Smooth muscle cell (in vitro differentiated cells): ENCODE data around the gene PAX8. TPM values are rescaled to one million over a fixed set of nuclear protein-coding genes. Genes with fewer than 3 reads are reported as not detected.
A peak's percentile ranks its signal among the peaks of the same experiment; 100 is the strongest.

ENCODE experiments used
- DNase-seq: peaks from one replicate; lab custom pipeline; 2025; ENCODE audit not compliant: unreplicated experiment; lab: John Stamatoyannopoulos, UW
- H2AFZ ChIP-seq: fragments of 200-600 bp; sonication (generic); 2 replicates; pipeline ENCODE4 v1.6.0; 2016; ENCODE audit warnings: antibody characterized with exemption, low read depth, mild to moderate bottlenecking
- H3F3A ChIP-seq: fragments of 200-600 bp; sonication (generic); 2 replicates; pipeline ENCODE4 v1.6.0; 2017; ENCODE audit warnings: antibody characterized with exemption, low read depth
- H3K27ac ChIP-seq: fragments of 200-600 bp; sonication (generic); 2 replicates; pipeline ENCODE4 v1.5.1; 2016; ENCODE audit warnings: low read depth, mild to moderate bottlenecking
- H3K27me3 ChIP-seq: fragments of 200-600 bp; sonication (generic); 2 replicates; pipeline ENCODE4 v1.6.1; 2016; ENCODE audit warnings: low read depth, mild to moderate bottlenecking
- H3K36me3 ChIP-seq: fragments of 200-600 bp; sonication (generic); 2 replicates; pipeline ENCODE4 v1.5.1; 2016; ENCODE audit warnings: low read depth
- H3K4me1 ChIP-seq: fragments of 200-600 bp; sonication (generic); 2 replicates; pipeline ENCODE4 v1.5.1; 2016; ENCODE audit warnings: low read depth
- H3K4me2 ChIP-seq: fragments of 200-600 bp; sonication (generic); 2 replicates; pipeline ENCODE4 v1.6.0; 2016; ENCODE audit warnings: mild to moderate bottlenecking
- H3K4me3 ChIP-seq: fragments of 200-600 bp; sonication (generic); 2 replicates; pipeline ENCODE4 v1.5.1; 2016; ENCODE audit warnings: mild to moderate bottlenecking
- H3K79me2 ChIP-seq: fragments of 200-600 bp; sonication (generic); 2 replicates; pipeline ENCODE4 v1.6.0; 2016; ENCODE audit warnings: low read depth, mild to moderate bottlenecking
- H3K9ac ChIP-seq: fragments of 200-600 bp; sonication (generic); 2 replicates; pipeline ENCODE4 v1.6.0; 2016; ENCODE audit warnings: low read depth
- H3K9me3 ChIP-seq: fragments of 200-600 bp; sonication (generic); replicated peaks from 2 replicates; pipeline ENCODE4 v1.5.1; 2016; ENCODE audit warnings: low read depth
- H4K20me1 ChIP-seq: fragments of 200-600 bp; sonication (generic); 2 replicates; pipeline ENCODE4 v1.6.0; 2016; ENCODE audit warnings: low read depth
- WGBS: methylation state at CpG from one replicate; pipeline ENCODE4 v1.1.7; 2016; ENCODE audit warnings: low lambda C conversion rate; 5-methylcytosine and 5-hydroxymethylcytosine counted together
- polyA plus RNA-seq: library from polyadenylated mRNA; unstranded; fragments of >200 nt; fragmentation: Nextera tagmentation; extraction: Ambion mirVana; gene quantifications from 2 replicates; pipeline ENCODE4 v1.2.1, GENCODE V29; 2016
- total RNA-seq: library from RNA; depleted of rRNA; stranded (reverse); fragments of >200 nt; gene quantifications from 2 replicates; pipeline ENCODE4 v1.2.3, GENCODE V29; 2014
- TF ChIP-seq, protein P1 (sequence below): fragments of 200-600 bp; sonication (generic); IDR thresholded peaks from 2 replicates; pipeline ENCODE4 v1.5.1; 2017; ENCODE audit warnings: borderline replicate concordance, mild to moderate bottlenecking, antibody characterized with exemption; ENCODE audit not compliant: insufficient read depth, poor library complexity, severe bottlenecking

Gene PAX8
- total and polyA plus RNA-seq, 2 experiments from 2014 or later = not detected

DNA sequence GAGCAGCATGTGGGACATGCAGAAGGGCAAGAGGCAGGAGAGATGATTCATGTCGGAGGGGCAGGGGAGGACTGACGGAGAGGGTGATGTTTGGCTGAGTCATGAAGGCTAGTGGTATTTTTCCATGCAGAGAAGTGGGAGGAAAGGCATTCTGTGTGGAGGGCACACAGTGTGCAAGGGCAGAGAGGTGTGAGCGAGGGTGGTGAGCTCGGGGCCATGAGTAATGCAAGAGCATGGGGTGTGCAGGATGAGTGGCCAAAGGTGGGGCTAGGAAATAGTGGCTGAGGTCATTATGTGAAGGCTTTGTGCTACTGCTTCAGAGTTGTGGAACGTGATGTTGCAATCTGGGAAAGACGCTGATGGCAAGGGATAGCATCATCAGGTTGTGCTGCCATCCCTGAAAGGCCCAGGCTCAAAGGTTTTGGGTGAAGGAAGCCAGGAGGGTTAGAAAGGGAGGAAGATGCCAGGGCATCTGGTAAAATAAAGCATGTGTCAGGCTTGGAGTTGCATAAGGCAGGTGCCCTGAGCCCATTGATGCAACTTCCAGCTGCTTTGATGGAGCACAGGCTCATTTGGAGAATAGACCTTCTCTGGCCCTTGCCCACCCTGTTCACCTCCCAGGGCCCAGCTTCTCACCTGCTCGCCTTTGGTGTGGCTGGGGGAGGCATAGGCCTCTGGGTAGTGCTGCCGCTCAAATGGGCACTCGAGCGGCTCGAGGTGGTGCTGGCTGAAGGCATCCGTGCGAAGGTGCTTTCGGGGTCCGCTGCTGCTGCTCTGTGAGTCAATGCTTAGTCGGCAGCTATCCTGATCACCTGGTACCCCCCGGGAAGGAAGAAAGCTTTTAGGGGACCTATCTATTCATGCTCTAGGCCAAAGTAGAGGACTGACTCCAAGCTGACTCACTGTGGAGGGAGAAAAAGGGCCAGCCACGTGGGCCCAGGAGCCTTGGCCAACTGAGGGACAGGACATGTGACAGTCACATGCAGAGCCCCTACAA is 37.5 kb downstream of the PAX8 start:
- TF ChIP-seq, protein P1, sequence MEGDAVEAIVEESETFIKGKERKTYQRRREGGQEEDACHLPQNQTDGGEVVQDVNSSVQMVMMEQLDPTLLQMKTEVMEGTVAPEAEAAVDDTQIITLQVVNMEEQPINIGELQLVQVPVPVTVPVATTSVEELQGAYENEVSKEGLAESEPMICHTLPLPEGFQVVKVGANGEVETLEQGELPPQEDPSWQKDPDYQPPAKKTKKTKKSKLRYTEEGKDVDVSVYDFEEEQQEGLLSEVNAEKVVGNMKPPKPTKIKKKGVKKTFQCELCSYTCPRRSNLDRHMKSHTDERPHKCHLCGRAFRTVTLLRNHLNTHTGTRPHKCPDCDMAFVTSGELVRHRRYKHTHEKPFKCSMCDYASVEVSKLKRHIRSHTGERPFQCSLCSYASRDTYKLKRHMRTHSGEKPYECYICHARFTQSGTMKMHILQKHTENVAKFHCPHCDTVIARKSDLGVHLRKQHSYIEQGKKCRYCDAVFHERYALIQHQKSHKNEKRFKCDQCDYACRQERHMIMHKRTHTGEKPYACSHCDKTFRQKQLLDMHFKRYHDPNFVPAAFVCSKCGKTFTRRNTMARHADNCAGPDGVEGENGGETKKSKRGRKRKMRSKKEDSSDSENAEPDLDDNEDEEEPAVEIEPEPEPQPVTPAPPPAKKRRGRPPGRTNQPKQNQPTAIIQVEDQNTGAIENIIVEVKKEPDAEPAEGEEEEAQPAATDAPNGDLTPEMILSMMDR = no peak
- Histone ChIP-seq H3F3A (no peaks in the 10 kb centered on the region), H3K36me3 (no peaks in the 10 kb centered on the region), H3K27me3 (no peaks in the 10 kb centered on the region), H3K79me2 (no peaks in the 10 kb centered on the region), H3K4me3 (no peak overlapping the region), H2AFZ (no peak overlapping the region), H4K20me1 (no peaks in the 10 kb centered on the region), H3K9me3 (no peaks in the 10 kb centered on the region), H3K9ac (peak overlapping the region; percentile 71), H3K4me1 (peaks cover 10% of the 10 kb centered on the region), H3K4me2 (peak overlapping the region; percentile 62), H3K27ac (peak overlapping the region; percentile 92)
- peak; percentile 49 for DNase-seq
- 60% methylated on average over 18 of the region's 18 CpGs for WGBS

DNA sequence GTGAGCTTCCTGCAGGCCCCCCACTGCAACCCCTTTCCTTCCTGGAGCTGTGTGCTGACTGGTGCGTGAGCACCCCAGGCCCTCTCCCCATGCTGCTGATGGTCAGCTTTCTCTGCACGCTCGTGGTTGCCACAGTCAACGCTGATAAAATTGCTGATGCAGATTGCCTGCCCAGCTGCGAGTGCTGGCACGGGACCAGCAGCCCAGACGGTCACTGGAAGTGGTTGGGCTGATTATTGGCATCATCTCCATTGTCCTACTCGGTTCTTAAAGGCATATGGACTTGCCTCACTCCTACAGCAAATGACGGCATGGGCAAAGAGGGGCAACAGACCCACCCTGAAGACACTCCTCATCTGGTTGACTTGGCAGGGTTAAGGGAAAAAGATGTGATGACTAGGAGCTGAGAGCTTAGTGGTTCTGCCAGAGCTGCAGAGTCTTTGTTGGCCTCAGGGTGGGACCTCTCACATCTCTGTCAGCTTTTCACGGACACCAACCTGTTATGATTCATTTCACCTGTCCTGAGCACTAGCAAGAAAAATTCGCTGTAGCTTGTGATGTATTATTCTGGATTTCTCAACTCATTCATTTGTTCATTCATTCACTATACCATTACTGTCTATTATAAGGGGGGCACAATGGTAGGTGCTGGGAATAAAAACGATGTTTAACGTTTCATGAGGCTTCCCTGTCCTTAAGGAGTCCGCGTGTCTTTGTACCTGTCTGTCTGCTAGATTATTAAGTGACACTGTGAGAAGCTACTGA is 38.4 kb downstream of the PAX8 start:
- no peak overlapping the region for H3K4me3 ChIP-seq
- peak overlapping the region; percentile 58 for H3K9ac ChIP-seq
- TF ChIP-seq, protein P1 = no peak
- H3K9me3 ChIP-seq = no peaks in the 10 kb centered on the region
- H3K4me2 ChIP-seq = peak overlapping the region; percentile 62
- H3K27ac ChIP-seq = peak overlapping the region; percentile 92
- H2AFZ ChIP-seq = no peak overlapping the region
- peaks cover 10% of the 10 kb centered on the region for H3K4me1 ChIP-seq
- no peaks in the 10 kb centered on the region for H3F3A ChIP-seq
- DNase-seq = peak; percentile 39
- no peaks in the 10 kb centered on the region for H4K20me1 ChIP-seq
- H3K27me3 ChIP-seq = no peaks in the 10 kb centered on the region
- no peaks in the 10 kb centered on the region for H3K36me3 ChIP-seq
- no peaks in the 10 kb centered on the region for H3K79me2 ChIP-seq
- WGBS = 30% methylated on average over 15 of the region's 15 CpGs

DNA sequence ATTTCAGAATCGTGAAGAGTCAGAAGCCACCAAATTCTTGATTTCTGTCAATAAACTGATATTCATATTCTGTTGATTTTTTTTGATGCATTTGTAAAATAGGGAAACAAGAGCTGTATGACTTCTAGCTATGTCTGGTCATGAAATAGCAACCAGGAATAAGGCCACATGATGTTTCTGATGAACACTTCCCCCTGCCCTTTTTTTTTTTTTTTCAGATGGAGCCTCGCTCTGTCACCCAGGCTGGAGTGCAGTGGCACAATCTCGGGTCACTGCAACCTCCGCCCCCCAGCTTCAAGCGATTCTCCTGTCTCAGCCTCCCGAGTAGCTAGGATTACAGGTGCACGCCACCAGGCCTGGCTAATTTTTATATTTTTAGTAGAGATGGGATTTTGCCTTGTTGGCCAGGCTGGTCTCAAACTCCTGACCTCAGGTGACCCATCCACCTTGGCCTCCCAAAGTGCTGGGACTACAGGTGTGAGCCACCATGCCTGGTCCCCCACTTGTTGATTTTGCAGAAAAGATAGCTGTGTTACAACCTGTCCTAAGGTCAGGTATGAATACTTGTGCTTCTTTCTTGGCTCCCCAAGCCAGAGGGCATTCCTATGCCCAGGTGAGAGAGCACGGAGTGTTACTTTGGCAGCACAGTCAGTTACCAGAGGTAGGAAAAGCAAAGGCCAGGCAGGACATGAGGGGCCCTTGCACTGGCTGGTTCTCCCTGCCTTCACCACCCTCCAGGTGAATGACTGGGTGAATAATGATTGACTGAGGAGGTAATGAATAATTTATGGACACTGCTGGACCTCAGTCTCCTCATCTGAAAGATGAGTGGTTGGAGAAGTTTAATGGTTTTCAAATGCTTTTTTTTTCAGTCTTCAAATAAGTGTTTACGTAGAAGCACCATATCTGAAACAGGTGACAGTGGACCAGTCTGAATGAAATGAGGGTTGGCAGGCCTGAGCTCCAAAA is 39.6 kb downstream of the PAX8 start:
- DNase-seq = no peak
- no peaks in the 10 kb centered on the region for H3K36me3 ChIP-seq
- TF ChIP-seq, protein P1 = no peak
- H3K4me2 ChIP-seq = no peak overlapping the region
- H2AFZ ChIP-seq = no peak overlapping the region
- no peaks in the 10 kb centered on the region for H3F3A ChIP-seq
- peak overlapping the region; percentile 92 for H3K27ac ChIP-seq
- no peak overlapping the region for H3K4me3 ChIP-seq
- no peaks in the 10 kb centered on the region for H4K20me1 ChIP-seq
- H3K27me3 ChIP-seq = no peaks in the 10 kb centered on the region
- peak overlapping the region; percentile 14 for H3K9ac ChIP-seq
- H3K4me1 ChIP-seq = peaks cover 10% of the 10 kb centered on the region
- no peaks in the 10 kb centered on the region for H3K9me3 ChIP-seq
- no peaks in the 10 kb centered on the region for H3K79me2 ChIP-seq
- WGBS = 96% methylated on average over 9 of the region's 9 CpGs
